ENCODE measurements around the gene OSBPL1A.
"Not testable (repeated sequence)": the region's sequence is repeated elsewhere in the genome, so short reads cannot be mapped to it uniquely, and the experiment has no call there.

Gene OSBPL1A

GRCh38 chr18:24397131-24397693 is 412 bp downstream of the OSBPL1A start:
- DNase-seq (ENCODE audit: low read depth), result peak; percentile 40

- no peak for DNase-seq (ENCODE audit: low read depth)
These were observed 1.5 kb downstream of the OSBPL1A start for GRCh38 chr18:24396082-24396633.

GRCh38 chr18:24395049-24395795 is 2.4 kb downstream of the OSBPL1A start:
- no peak for DNase-seq (ENCODE audit: low read depth)

GRCh38 chr18:24388957-24389356 is 8.7 kb downstream of the OSBPL1A start:
- DNase-seq (ENCODE audit: low read depth), result no peak

GRCh38 chr18:24386681-24387080 is 10.9 kb downstream of the OSBPL1A start:
- DNase-seq (ENCODE audit: low read depth), result no peak

GRCh38 chr18:24381126-24381525 is 16.5 kb downstream of the OSBPL1A start:
- no peak for DNase-seq (ENCODE audit: low read depth)

GRCh38 chr18:24380163-24380747 is 17.4 kb downstream of the OSBPL1A start:
- no peak for DNase-seq (ENCODE audit: low read depth)

- no peak for DNase-seq (ENCODE audit: low read depth)
These were observed 19.0 kb downstream of the OSBPL1A start for GRCh38 chr18:24378598-24378997.

GRCh38 chr18:24376531-24376930 is 21.1 kb downstream of the OSBPL1A start:
- DNase-seq (ENCODE audit: low read depth), result not testable (repeated sequence)

GRCh38 chr18:24373328-24373727 is 24.3 kb downstream of the OSBPL1A start:
- no peak for DNase-seq (ENCODE audit: low read depth)

- DNase-seq (ENCODE audit: low read depth), result no peak
These were observed 25.2 kb downstream of the OSBPL1A start for GRCh38 chr18:24372279-24372872.

GRCh38 chr18:24370120-24370519 is 27.5 kb downstream of the OSBPL1A start:
- DNase-seq (ENCODE audit: low read depth), result no peak

- DNase-seq (ENCODE audit: low read depth), result no peak
These were observed 28.2 kb downstream of the OSBPL1A start for GRCh38 chr18:24369426-24369825.

GRCh38 chr18:24368749-24369148 is 28.9 kb downstream of the OSBPL1A start:
- DNase-seq (ENCODE audit: low read depth), result no peak

GRCh38 chr18:24366328-24366727 is 31.3 kb downstream of the OSBPL1A start:
- DNase-seq (ENCODE audit: low read depth), result no peak

GRCh38 chr18:24364177-24364576 is 33.4 kb downstream of the OSBPL1A start:
- no peak for DNase-seq (ENCODE audit: low read depth)

GRCh38 chr18:24362757-24363156 is 34.9 kb downstream of the OSBPL1A start:
- no peak for DNase-seq (ENCODE audit: low read depth)

GRCh38 chr18:24359787-24360530 is 37.7 kb downstream of the OSBPL1A start:
- peak; percentile 45 for DNase-seq (ENCODE audit: low read depth)

GRCh38 chr18:24354278-24354677 is 43.3 kb downstream of the OSBPL1A start:
- no peak for DNase-seq (ENCODE audit: low read depth)

- peak; percentile 21 for DNase-seq (ENCODE audit: low read depth)
These were observed 51.4 kb downstream of the OSBPL1A start for GRCh38 chr18:24346254-24346653.

GRCh38 chr18:24344509-24344908 is 53.1 kb downstream of the OSBPL1A start:
- DNase-seq (ENCODE audit: low read depth), result no peak

GRCh38 chr18:24342347-24342746 is 55.3 kb downstream of the OSBPL1A start:
- DNase-seq (ENCODE audit: low read depth), result no peak
